RWPE1 (cell line): ENCODE data around the gene CCDC159.

Source experiments
- CTCF ChIA-PET: fragments of 350-600 bp; sonication (Branson Sonifier 250); formaldehyde crosslinking; extraction: SDS; loops from one replicate; lab custom pipeline; 2021; lab: Yijun Ruan, JAX
- POLR2A ChIA-PET: fragments of 400-600 bp; formaldehyde crosslinking; extraction: SDS; loops from one replicate; lab custom pipeline; 2020; ENCODE audit warnings: antibody characterized with exemption; ENCODE audit not compliant: low non-redundant PET; lab: Yijun Ruan, JAX
- DNase-seq: peaks from one replicate; pipeline ENCODE4 v3.0.0; 2012; ENCODE audit warnings: low spot score
- H3K27ac ChIP-seq: fragments of 450-650 bp; 2 replicates; pipeline ENCODE4 v1.5.1; 2017
- TF ChIP-seq, protein P1 (sequence below): fragments of 450-650 bp; conservative IDR thresholded peaks from 2 replicates; pipeline ENCODE4 v1.5.1; 2017; ENCODE audit warnings: low read depth, mild to moderate bottlenecking

The CCDC159 gene

DNA sequence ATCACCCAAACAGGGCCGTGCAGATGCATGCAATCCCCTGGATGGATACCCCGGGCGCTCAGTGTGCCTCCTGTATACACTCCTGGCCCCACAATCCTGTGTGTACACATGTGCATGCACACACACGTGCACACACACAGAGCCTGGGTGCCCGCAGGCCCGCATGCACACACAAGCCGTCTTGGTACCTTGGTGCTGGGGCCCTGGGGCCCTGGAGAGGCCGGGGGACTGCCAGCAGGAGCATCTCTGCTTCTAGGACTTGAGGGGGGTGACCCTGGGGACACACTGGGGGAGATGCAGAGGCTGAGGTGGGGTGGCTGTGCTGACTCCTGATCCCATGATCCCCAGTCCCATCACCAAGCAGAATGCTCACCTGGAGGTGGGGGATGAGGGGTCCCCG is 53.3 kb downstream of the CCDC159 start:
- no peak for DNase-seq
- H3K27ac ChIP-seq = no peak overlapping the region
- TF ChIP-seq, protein P1, sequence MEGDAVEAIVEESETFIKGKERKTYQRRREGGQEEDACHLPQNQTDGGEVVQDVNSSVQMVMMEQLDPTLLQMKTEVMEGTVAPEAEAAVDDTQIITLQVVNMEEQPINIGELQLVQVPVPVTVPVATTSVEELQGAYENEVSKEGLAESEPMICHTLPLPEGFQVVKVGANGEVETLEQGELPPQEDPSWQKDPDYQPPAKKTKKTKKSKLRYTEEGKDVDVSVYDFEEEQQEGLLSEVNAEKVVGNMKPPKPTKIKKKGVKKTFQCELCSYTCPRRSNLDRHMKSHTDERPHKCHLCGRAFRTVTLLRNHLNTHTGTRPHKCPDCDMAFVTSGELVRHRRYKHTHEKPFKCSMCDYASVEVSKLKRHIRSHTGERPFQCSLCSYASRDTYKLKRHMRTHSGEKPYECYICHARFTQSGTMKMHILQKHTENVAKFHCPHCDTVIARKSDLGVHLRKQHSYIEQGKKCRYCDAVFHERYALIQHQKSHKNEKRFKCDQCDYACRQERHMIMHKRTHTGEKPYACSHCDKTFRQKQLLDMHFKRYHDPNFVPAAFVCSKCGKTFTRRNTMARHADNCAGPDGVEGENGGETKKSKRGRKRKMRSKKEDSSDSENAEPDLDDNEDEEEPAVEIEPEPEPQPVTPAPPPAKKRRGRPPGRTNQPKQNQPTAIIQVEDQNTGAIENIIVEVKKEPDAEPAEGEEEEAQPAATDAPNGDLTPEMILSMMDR = no peak
- ChIA-PET CTCF (no interaction called here), POLR2A (no interaction called here)

DNA sequence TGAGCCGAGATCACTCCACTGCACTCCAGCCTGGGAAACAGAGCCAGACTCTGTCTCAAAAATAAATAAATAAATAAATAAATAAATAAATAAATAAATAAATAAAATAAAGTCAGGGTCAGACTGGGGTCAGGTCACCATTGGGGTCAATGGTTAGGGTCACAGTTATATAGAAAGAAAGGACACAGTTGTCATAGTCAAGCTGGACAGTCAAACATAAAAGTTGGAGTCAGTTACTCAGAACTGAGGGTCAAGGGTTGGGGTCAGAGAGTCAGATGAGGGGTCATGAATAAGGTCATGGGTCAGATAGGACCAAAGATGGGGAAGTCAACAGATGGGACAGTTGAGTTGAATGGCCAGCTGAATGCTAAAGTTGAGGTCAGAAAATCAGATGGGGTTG is 54.5 kb downstream of the CCDC159 start:
- ChIA-PET CTCF (interaction anchor here (0.6 to 0.8 kb wide), 2 partner anchors 9 to 18 kb away, joined by 3 to 4 read pairs; no protein-coding TSS in a partner anchor), POLR2A (no interaction called here)
- TF ChIP-seq, protein P1 = no peak
- no peak overlapping the region for H3K27ac ChIP-seq
- DNase-seq = no peak

DNA sequence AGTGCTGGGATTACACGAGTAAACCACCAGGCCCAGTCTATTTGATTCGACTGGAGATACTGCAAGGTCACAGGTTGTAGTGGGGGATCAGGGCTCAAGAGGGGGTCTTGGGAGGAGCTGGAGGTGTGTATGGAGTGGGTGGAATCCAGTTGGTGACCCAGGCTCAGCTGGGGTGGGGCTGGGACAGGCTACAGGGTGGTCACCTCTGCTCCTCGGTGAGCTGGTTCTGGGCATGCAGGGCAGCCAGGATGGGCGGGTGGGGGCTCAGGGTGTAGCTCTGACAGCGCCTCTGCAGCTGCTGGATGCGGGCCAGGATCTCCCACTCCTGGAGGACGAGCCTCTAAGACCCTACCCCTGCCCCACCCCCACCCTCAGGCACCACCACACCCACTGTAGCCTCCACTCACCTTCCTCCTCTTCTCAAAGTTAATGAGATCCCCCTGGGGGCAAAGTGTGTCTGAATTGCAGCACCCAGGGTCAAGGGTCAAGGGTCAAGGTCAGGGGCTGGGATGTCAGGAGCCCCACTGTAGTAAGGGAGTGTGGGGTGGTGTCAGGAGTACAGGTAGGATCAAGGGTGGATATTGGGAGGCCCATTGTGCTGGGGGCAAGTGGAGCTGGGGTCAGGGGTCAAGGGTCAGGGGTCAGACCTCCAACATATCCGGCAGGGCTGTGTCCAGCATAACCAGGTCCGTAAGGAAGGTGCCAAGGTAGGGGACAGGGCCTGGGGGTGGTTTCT is 55.7 kb downstream of the CCDC159 start:
- POLR2A ChIA-PET = no interaction called here
- no peak for DNase-seq
- TF ChIP-seq, protein P1 = no peak
- CTCF ChIA-PET = interaction anchor here (0.6 kb wide), 3 partner anchors 66 to 424 kb away, joined by 3 to 5 read pairs (median 4); no protein-coding TSS in a partner anchor
- H3K27ac ChIP-seq = no peak overlapping the region
